K562 (cell line): ENCODE data around the gene NUDT5. TPM values are rescaled to one million over a fixed set of nuclear protein-coding genes. Genes with fewer than 3 reads are reported as not detected.

Source experiments
- ATF2 ChIP-seq: sonication (generic); formaldehyde crosslinking; IDR thresholded peaks from 2 replicates; pipeline ENCODE4 v1.8.1; 2022; ENCODE audit warnings: missing genetic modification reagents
- CBFA2T2 ChIP-seq: fragments of 450-650 bp; conservative IDR thresholded peaks from 2 replicates; pipeline ENCODE4 v1.6.1; 2017; ENCODE audit warnings: mild to moderate bottlenecking
- E2F3 ChIP-seq: fragments of 250-450 bp; sonication (Bioruptor Pico); IDR thresholded peaks from 2 replicates; pipeline ENCODE4 v1.4.0; 2020; ENCODE audit warnings: mild to moderate bottlenecking
- ESRRA ChIP-seq: fragments of 450-650 bp; IDR thresholded peaks from 2 replicates; pipeline ENCODE4 v1.6.1; 2014; ENCODE audit warnings: low read depth, mild to moderate bottlenecking, moderate library complexity, borderline replicate concordance
- KLF13 ChIP-seq: fragments of 450-650 bp; IDR thresholded peaks from 2 replicates; pipeline ENCODE4 v1.6.1; 2016; ENCODE audit warnings: missing genetic modification characterization, low read depth, mild to moderate bottlenecking, missing compliant biosample characterization, moderate library complexity, borderline replicate concordance
- NFE2L1 ChIP-seq: fragments of 450-650 bp; IDR thresholded peaks from 2 replicates; pipeline ENCODE4 v1.6.1; 2016; ENCODE audit warnings: missing genetic modification characterization, low read depth, mild to moderate bottlenecking, missing compliant biosample characterization, moderate library complexity, borderline replicate concordance
- NFYB ChIP-seq: IDR thresholded peaks from 2 replicates; pipeline ENCODE4 v1.6.1; 2011; ENCODE audit warnings: mild to moderate bottlenecking, moderate library complexity; ENCODE audit not compliant: insufficient read length; ENCODE audit errors: extremely low read depth
- PHB2 ChIP-seq: fragments of 450-650 bp; IDR thresholded peaks from 2 replicates; pipeline ENCODE4 v1.6.1; 2017; ENCODE audit warnings: low read depth
- PURB ChIP-seq: sonication (generic); formaldehyde crosslinking; IDR thresholded peaks from 2 replicates; pipeline ENCODE4 v1.9.0; 2021; ENCODE audit warnings: low read depth, mild to moderate bottlenecking, missing genetic modification reagents
- SMAD2 ChIP-seq: fragments of 150-350 bp; IDR thresholded peaks from 2 replicates; pipeline ENCODE4 v1.6.1; 2014; ENCODE audit warnings: low read depth, mild to moderate bottlenecking, low read length
- TRIM28 ChIP-seq: fragments of 450-650 bp; IDR thresholded peaks from 2 replicates; pipeline ENCODE4 v1.6.1; 2017
- XRCC4 ChIP-seq: IDR thresholded peaks from one replicate; pipeline ENCODE4 v1.6.1; 2011; ENCODE audit not compliant: insufficient read depth, insufficient read length; ENCODE audit errors: extremely low read depth
- ZBTB1 ChIP-seq: sonication (generic); formaldehyde crosslinking; IDR thresholded peaks from 2 replicates; pipeline ENCODE4 v1.8.1; 2023; ENCODE audit warnings: missing genetic modification reagents, low read depth, mild to moderate bottlenecking, borderline replicate concordance
- ZFP30 ChIP-seq: fragments of 250-450 bp; sonication (Bioruptor Pico); IDR thresholded peaks from 2 replicates; pipeline ENCODE4 v1.8.0; 2022; ENCODE audit warnings: moderate library complexity, mild to moderate bottlenecking, inconsistent platforms, borderline replicate concordance
- ZNF407 ChIP-seq: fragments of 450-650 bp; IDR thresholded peaks from 2 replicates; pipeline ENCODE4 v1.6.1; 2016; ENCODE audit warnings: low read depth
- ZNF639 ChIP-seq, 2 experiments: fragments of 200-800 bp in 1 of 2; sonication (Bioruptor generic) in 1 of 2; sonication (generic) in 1 of 2; formaldehyde crosslinking in 1 of 2; IDR thresholded peaks in 1 of 2; conservative IDR thresholded peaks in 1 of 2; 2 replicates each; pipeline versions ENCODE4 v1.5.0 to v1.6.1; 2016 to 2020; ENCODE audit warnings: missing compliant biosample characterization in 1 of 2, missing genetic modification characterization in 1 of 2, missing genetic modification reagents in 1 of 2
- polyA plus RNA-seq, 8 experiments: library from polyadenylated mRNA; depleted of rRNA in 4 of 8; stranded (reverse) in 5 of 8; unstranded in 3 of 8; fragments of >200 nt; fragmentation: Nextera tagmentation in 2 of 8; fragmentation: Illumina TruSeq in 1 of 8; extraction: Ambion mirVana in 2 of 8; extraction: Trizol in 1 of 8; gene quantifications; 2 replicates each; pipeline versions ENCODE4 v1.2.1 to v1.2.3, GENCODE V29; 2011 to 2014; ENCODE audit warnings: inconsistent platforms in 1 of 8, missing spikeins in 1 of 8
- total RNA-seq, 7 experiments: library from RNA; depleted of rRNA in 6 of 7; stranded (reverse); fragments of >200 nt in 6 of 7; fragmentation: Illumina TruSeq in 2 of 7; extraction: Trizol in 2 of 7; gene quantifications; 2 replicates each; pipeline versions ENCODE4 v1.2.1 to v1.2.3, GENCODE V29; 2011 to 2021; ENCODE audit warnings: low replicate concordance in 1 of 7

Gene NUDT5
- total and polyA plus RNA-seq, 9 of the 15 experiments (the other 6 are each of a cell fraction or from before 2014, with no cell fraction given), result 87.7 to 422 (median 186) TPM

GRCh38 chr10:12129222-12130111 lies 66.2 kb downstream of the NUDT5 start, which contains the start of gene SEC61A2 (continued):
- TF ChIP-seq ATF2 (CRISPR knock-in tag), result no peak
- no peak for TF ChIP-seq CBFA2T2
- TF ChIP-seq E2F3 (CRISPR knock-in tag), result no peak
- peak; percentile 6; the same call in 1 of the 2 replicates for TF ChIP-seq TRIM28
- no peak for TF ChIP-seq ESRRA
- no peak for TF ChIP-seq NFYB
- TF ChIP-seq ZFP30 (CRISPR knock-in tag), result no peak
- TF ChIP-seq XRCC4, result no peak
- TF ChIP-seq NFE2L1, result no peak
- TF ChIP-seq PURB (CRISPR knock-in tag), result no peak
- no peak; the same call in 1 of the 2 replicates for TF ChIP-seq ZBTB1 (CRISPR knock-in tag)
- no peak for TF ChIP-seq SMAD2
- peak in 1 of 2 experiments; percentile 7; a peak in 1 of 4 replicates for TF ChIP-seq ZNF639 (CRISPR knock-in tag; conservative IDR thresholded peaks at IDR 0.05 in 1 of 2, IDR thresholded peaks at IDR 0.05 in 1 of 2)
- no peak for TF ChIP-seq KLF13
- no peak for TF ChIP-seq ZNF407
- TF ChIP-seq PHB2, result no peak
